Measurements from ENCODE around the gene PIGC. TPM values are rescaled to one million over a fixed set of nuclear protein-coding genes. Genes with fewer than 3 reads are reported as not detected.

The PIGC gene
- total RNA-seq, result 28.1 TPM

- FAIRE-seq, result no peak
- peak; percentile 76 to 91 for DNase-seq (ENCODE audit: low spot score in 2 of 2)
Observed at GRCh38 chr1:172443666-172444453, at the start of gene PIGC. Gene PIGC, minus strand, starts transcription at chr1:172444069. Its CDS starts 1,447 bp downstream, at chr1:172442622.

DNA sequence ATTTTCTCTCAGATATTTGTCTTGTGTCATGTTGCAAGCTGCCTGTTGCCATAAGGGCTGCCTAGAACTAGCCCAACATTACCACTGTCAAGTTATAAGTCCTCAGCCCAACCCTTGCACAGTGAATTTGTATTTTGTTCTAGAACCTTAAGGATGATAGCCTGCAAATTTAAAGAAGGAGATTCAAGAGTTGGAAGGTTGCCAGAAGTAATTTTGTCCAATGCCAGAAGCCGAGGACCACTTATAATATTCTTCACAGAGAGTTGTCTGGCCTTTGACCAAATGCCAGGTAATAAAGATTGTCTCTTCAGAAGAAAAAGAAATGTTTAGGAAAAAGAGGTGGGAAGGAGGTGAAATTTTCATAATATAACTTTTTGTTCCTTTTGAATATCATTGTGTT, 48.6 kb upstream of the PIGC start:
- FAIRE-seq (no peak), DNase-seq (ENCODE audit: low spot score in 2 of 2) (no peak)

- no peak for FAIRE-seq
Observed at GRCh38 chr1:172489847-172490246, 46.0 kb upstream of the PIGC start.

DNA sequence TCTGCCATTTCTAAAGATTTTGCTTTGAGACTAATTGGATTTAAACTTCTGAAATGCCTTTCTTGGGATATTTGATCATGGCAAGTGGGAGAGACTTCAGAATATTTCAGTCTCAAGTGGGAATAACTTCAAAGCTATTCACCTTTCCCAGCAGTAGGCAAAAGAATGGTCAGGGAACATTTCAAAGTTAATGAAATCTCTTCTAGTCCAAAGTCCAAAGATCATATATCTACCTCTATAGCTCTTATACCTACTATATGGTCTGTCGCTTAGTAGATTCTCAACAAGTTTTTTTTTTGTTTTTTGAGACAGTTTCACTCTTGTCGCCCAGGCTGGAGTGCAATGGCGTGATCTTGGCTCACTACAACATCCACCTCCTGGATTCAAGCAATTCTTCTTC, 44.5 kb upstream of the PIGC start:
- no peak for FAIRE-seq
- no peak for DNase-seq (ENCODE audit: low spot score in 2 of 2)

More at GRCh38 chr1:172489847-172490246, 46.0 kb upstream of the PIGC start:
- no peak for DNase-seq (ENCODE audit: low spot score in 2 of 2)

DNA sequence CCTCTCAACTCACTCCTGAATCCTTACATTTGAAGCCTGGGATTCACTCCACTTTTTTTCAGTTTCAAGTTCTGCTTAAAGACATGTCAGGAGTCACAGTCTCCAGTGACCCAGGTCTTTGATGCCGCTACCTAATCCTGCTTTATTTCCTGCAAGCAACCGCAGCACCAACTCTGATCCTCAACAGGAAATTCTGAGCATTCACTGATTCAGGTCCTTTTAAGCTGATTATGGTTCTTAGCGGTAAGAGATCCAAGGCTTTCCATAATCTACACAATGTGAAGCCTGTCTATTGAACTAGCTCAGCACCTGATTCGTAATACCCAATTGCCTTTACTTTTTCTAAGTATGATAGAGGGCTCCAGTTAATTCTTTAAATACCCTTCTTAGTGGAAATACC, 43.7 kb upstream of the PIGC start:
- FAIRE-seq, result no peak
- DNase-seq (ENCODE audit: low spot score in 2 of 2), result no peak

GRCh38 chr1:172486805-172487454, 43.1 kb upstream of the PIGC start:
- DNase-seq (ENCODE audit: low spot score in 2 of 2) (no peak), FAIRE-seq (no peak)

DNA sequence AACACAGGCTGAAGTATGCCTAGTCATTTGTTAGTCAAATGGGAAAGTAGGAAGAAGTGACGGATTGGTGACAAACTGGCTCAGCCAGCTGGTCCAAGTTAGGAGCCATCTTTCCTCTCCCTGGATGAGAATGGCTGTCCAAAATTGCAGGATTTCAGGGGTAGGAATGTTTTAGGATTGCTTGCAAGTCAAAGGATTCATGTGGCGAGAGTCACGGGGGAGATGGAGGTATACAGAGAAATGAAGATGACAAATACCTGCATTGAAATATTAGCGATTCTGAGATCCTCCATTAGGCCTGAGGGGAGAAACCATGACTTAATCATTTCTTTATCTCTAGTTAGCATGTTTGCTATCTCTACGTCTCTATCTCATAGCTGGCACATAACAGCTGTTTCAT, 41.8 kb upstream of the PIGC start:
- FAIRE-seq (no peak), DNase-seq (ENCODE audit: low spot score in 2 of 2) (no peak)

DNA sequence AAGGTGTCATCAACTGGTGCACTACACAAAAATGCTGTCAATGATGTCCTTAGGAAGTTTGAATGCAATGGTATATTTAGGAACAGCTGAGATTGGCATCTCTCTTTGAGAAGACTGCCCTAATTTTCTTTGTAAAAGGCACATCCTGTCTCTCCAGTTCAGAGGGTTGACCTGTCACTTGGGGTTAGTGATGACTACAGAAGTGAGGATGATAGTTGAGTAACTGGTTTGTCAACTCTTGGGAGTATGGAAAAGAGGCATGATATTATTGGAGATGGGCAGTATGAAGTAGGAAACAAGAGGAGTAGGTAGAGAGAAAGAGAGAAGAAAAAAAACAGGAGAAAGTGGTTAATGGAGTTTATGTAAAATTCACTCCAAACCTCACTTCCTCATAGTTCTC, 40.4 kb upstream of the PIGC start:
- DNase-seq (ENCODE audit: low spot score in 2 of 2) (no peak), FAIRE-seq (no peak)

- DNase-seq (ENCODE audit: low spot score in 2 of 2) (no peak), FAIRE-seq (no peak)
Observed at GRCh38 chr1:172483448-172483847, 39.6 kb upstream of the PIGC start.

DNA sequence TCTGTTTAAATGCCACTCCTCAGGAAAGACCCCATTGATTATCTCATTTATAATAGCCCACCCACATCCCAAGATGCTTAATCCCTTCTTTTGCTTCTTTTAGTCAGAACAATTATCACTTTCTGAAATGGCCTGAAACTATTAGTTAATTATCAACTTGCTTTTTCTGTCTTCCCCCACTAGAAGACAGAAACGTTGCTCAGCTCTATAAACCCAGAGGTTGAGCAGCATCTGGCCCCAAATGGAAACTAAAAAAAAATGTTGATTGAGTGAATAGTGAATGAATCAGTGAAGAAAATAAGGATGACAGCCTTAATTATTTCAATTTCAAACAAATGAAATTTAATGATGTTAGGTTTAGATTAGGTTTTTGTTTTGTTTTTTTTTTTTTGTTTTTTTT, 38.2 kb upstream of the PIGC start:
- FAIRE-seq (no peak), DNase-seq (ENCODE audit: low spot score in 2 of 2) (no peak)

GRCh38 chr1:172480431-172480830, 36.6 kb upstream of the PIGC start:
- DNase-seq (ENCODE audit: low spot score in 2 of 2) (no peak), FAIRE-seq (no peak)

DNA sequence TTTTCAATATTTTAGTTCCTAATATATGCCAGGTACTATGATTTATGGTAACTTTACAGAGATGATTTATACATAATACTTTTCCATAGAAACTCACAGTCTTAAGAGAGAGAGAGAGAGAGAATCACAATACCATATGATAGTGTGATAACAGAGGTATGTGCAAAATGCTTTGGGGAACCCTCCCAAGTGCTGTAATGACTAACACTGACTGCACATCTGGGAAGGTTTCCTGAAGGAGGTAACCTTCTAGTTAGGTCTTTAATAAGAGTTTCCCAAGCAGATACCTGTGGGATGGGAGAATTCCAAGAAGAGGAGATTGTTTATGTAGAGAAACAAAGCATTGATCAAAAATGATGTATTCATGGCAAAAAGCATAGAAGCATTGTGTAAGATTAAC, 34.6 kb upstream of the PIGC start:
- DNase-seq (ENCODE audit: low spot score in 2 of 2) (no peak), FAIRE-seq (no peak)

DNA sequence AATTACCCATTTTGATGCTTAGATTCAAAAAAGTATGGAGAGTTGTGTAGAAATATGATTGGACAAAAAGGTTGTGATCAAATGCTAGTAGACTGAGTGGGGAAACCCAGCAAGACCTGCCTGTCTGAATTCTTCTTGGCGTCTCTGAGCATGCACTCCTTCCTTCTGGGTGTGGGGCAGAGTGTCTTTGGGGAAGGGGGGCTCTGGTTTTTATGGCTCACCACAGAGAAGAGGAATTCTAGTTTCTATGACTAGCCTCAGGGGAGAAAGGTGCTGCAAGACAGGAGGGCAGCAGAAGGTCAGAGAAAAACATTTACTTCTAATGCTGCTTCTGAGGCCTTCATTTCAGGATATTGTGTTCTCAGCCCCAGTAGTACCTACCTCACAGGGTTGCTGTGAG, 33.9 kb upstream of the PIGC start:
- FAIRE-seq (no peak), DNase-seq (ENCODE audit: low spot score in 2 of 2) (no peak)

DNA sequence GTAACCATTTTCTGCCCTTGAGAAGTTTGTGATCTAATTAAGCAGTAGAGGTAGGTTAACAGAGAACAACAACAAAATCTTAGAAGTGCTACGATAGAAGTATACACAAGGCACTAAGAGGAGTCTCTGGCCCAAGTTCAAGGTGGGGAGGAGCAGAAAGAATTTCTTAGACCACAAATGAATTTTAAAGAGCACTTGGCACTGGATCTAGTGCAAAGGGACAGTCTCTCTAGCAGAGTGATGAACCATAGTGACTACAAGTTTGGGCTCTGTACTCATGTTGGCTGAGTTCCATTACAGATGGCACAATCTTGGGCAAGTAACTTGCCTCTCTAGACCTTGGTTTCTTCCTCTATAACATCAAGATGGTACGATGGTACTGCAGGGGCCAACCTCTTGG, 33.3 kb upstream of the PIGC start:
- FAIRE-seq (no peak), DNase-seq (ENCODE audit: low spot score in 2 of 2) (no peak)

- FAIRE-seq, result no peak
- DNase-seq (ENCODE audit: low spot score in 2 of 2), result no peak
Observed at GRCh38 chr1:172476218-172476811, 32.4 kb upstream of the PIGC start.

GRCh38 chr1:172473842-172474241, 30.0 kb upstream of the PIGC start:
- no peak for FAIRE-seq

GRCh38 chr1:172473302-172473701, 29.4 kb upstream of the PIGC start:
- no peak for DNase-seq (ENCODE audit: low spot score in 2 of 2)
- no peak for FAIRE-seq

More at GRCh38 chr1:172473842-172474241, 30.0 kb upstream of the PIGC start:
- no peak for DNase-seq (ENCODE audit: low spot score in 2 of 2)

DNA sequence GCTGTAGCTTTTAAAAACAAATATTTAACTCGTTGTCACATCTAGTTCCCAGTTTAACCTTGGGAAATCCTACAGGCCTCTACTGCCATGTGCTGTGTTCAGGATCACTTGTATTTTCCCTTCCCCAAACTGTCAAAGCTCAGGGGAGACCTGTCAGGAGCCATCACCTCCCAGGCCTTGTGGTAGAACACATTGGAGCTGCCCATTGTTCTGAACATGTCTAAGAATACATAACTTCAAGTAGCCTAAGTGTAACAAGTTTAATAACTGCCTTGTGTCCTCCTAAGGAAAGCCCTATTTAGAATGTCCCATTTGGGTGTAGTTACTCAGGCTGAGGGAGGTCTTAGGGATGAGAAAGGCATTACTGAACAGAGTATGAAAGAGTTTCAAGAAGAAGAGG, 28.6 kb upstream of the PIGC start:
- DNase-seq (ENCODE audit: low spot score in 2 of 2) (no peak), FAIRE-seq (no peak)

- DNase-seq (ENCODE audit: low spot score in 2 of 2), result no peak
- no peak for FAIRE-seq
Observed at GRCh38 chr1:172471666-172472065, 27.8 kb upstream of the PIGC start.

DNA sequence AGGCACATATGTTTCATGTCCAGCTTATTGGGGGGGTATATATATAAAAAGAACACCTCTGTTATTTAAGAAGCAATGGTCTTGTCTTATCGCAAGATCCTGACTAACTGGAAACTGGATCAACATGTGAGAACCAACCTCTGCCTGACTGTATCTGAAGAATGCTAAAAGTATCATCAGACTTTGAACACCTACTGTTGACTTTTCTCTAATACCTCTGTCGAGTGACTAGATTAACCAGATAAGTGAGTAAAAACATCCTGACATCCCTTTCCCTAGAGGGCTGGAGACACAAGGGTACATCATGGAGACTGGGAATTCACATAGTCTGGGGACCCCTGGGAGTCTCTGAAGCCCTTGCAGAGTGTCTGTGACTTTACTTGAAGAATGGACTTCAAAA, 26.3 kb upstream of the PIGC start:
- no peak for DNase-seq (ENCODE audit: low spot score in 2 of 2)
- FAIRE-seq, result no peak

DNA sequence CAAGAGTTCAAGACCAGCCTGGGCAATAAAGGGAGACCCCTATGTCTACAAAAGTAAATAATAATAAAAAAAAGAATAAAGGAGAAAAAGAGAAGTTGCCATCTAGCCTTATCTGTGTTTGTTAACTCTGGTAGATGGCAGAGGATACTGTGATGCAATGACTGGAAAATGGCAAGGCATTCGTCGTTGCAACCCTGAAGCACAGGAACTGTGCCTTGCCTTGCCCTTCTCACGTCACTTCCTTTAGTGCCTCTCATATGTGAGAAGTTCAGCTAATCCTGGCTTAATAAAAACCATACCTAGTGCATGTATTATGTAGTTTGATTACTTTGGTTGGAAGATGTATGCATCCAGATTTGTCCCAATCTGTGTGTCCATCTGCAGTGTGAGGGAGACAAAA, 25.8 kb upstream of the PIGC start:
- FAIRE-seq, result no peak
- DNase-seq (ENCODE audit: low spot score in 2 of 2), result no peak

DNA sequence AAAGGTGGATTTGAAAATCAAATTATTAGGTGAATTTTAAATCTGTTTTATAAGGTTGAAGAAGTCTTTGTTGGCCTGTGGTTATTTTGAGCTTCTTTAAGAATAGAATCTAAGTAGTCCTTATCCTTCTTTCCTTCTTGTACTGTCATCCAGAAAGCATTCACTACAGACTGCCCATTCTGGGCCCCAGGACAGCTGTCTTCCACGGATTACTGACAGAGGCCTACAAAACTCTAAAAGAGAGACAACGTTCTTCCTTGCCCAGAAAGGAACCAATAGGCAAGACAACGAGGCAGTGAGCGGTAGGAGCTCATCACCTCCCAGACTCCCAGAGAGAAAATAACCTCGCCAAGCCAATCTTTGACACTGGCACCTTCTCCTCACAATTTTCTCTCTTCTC, 24.4 kb upstream of the PIGC start:
- DNase-seq (ENCODE audit: low spot score in 2 of 2) (no peak), FAIRE-seq (no peak)
